HL-60 (cell line): ENCODE results near the gene FOXK2.

Experiments used
- CTCF ChIP-seq: IDR thresholded peaks from one replicate; pipeline ENCODE4 v1.5.1; 2011; ENCODE audit warnings: low read length, control low read depth, inconsistent platforms; ENCODE audit not compliant: insufficient read depth
- POLR2AphosphoS5 ChIP-seq: IDR thresholded peaks from 2 replicates; pipeline ENCODE4 v1.6.1; 2012; ENCODE audit warnings: low read depth

- TF ChIP-seq CTCF (no peak), POLR2AphosphoS5 (no peak)
Measured at GRCh38 chr17:82502207-82502606, 17.3 kb upstream of the FOXK2 start.
